ENCODE results near the gene GSKIP.
"Not testable (repeated sequence)": the region's sequence is repeated elsewhere in the genome, so short reads cannot be mapped to it uniquely, and the experiment has no call there.

Gene GSKIP

GRCh38 chr14:96341323-96341722, 22.0 kb upstream of the GSKIP start:
- ChIA-PET POLR2A (no interaction called here), CTCF (interaction anchor here (0.7 to 0.8 kb wide), 2 partner anchors 14 to 28 kb away, joined by 3 read pairs; no protein-coding TSS in a partner anchor)
- DNase-seq (ENCODE audit: extremely low spot score), result no peak
- TF ChIP-seq CTCF (IDR thresholded peaks at IDR 0.05; ENCODE audit: control extremely low read depth, extremely low read depth, low read depth, missing control alignments), result no peak

GRCh38 chr14:96345669-96346068, 17.7 kb upstream of the GSKIP start:
- ChIA-PET POLR2A (no interaction called here), CTCF (no interaction called here)
- DNase-seq (ENCODE audit: extremely low spot score), result no peak
- no peak for TF ChIP-seq CTCF (IDR thresholded peaks at IDR 0.05; ENCODE audit: control extremely low read depth, extremely low read depth, low read depth, missing control alignments)

GRCh38 chr14:96347957-96348356, 15.4 kb upstream of the GSKIP start:
- CTCF ChIA-PET; DNase-seq (ENCODE audit: extremely low spot score): not testable (repeated sequence)

GRCh38 chr14:96349286-96350075, 13.8 kb upstream of the GSKIP start:
- no peak for TF ChIP-seq CTCF (IDR thresholded peaks at IDR 0.05; ENCODE audit: control extremely low read depth, extremely low read depth, low read depth, missing control alignments)
- ChIA-PET CTCF (interaction anchor here (0.9 kb wide), 1 partner anchor 12 kb away, joined by 3 read pairs; no protein-coding TSS in a partner anchor), POLR2A (no interaction called here)
- no peak for DNase-seq (ENCODE audit: extremely low spot score)

More at GRCh38 chr14:96347957-96348356, 15.4 kb upstream of the GSKIP start:
- POLR2A ChIA-PET, result not testable (repeated sequence)

GRCh38 chr14:96351986-96352385, 11.3 kb upstream of the GSKIP start:
- CTCF ChIA-PET, result interaction anchor here (0.5 kb wide), 1 partner anchor 85 kb away, joined by 3 read pairs; no protein-coding TSS in a partner anchor
- TF ChIP-seq CTCF (IDR thresholded peaks at IDR 0.05; ENCODE audit: control extremely low read depth, extremely low read depth, low read depth, missing control alignments), result no peak
- no peak for DNase-seq (ENCODE audit: extremely low spot score)
- POLR2A ChIA-PET, result no interaction called here

GRCh38 chr14:96352708-96353107, 10.6 kb upstream of the GSKIP start:
- ChIA-PET CTCF (no interaction called here), POLR2A (no interaction called here)
- DNase-seq (ENCODE audit: extremely low spot score), result no peak
- no peak for TF ChIP-seq CTCF (IDR thresholded peaks at IDR 0.05; ENCODE audit: control extremely low read depth, extremely low read depth, low read depth, missing control alignments)

- no peak for DNase-seq (ENCODE audit: extremely low spot score)
- ChIA-PET CTCF (no interaction called here), POLR2A (no interaction called here)
- TF ChIP-seq CTCF (IDR thresholded peaks at IDR 0.05; ENCODE audit: control extremely low read depth, extremely low read depth, low read depth, missing control alignments), result no peak
Observed at GRCh38 chr14:96354246-96354645, 9.1 kb upstream of the GSKIP start.
